ENCODE data around the gene EXOC6B.

DNA sequence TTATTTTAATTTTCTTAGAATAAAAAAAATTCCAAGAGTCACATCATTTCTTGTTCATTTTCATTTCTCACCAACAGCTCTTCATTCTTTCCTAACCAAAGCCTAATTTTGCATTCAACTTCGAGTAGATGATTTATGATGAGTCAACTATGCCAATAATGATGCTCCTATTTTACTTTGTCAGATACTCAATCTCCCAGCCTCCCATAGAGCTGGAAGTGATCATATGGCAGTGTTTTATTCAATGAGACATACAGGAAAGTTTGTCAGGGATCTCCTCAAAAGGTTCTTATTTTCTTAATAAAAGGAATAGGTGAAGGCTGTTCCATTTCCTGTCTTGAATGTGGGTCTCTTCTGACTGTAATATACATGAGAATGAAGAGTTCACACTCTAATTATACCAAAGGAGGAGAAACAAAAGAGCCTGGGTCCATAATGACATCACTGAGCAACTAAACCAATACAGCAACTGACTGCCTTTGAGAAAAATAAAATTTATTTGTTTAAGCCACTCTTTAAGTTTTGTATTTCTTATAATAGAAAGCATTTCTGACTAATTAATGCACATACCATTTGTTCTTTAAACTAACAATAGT, 447.0 kb downstream of the EXOC6B start:
- TF ChIP-seq, protein P1, sequence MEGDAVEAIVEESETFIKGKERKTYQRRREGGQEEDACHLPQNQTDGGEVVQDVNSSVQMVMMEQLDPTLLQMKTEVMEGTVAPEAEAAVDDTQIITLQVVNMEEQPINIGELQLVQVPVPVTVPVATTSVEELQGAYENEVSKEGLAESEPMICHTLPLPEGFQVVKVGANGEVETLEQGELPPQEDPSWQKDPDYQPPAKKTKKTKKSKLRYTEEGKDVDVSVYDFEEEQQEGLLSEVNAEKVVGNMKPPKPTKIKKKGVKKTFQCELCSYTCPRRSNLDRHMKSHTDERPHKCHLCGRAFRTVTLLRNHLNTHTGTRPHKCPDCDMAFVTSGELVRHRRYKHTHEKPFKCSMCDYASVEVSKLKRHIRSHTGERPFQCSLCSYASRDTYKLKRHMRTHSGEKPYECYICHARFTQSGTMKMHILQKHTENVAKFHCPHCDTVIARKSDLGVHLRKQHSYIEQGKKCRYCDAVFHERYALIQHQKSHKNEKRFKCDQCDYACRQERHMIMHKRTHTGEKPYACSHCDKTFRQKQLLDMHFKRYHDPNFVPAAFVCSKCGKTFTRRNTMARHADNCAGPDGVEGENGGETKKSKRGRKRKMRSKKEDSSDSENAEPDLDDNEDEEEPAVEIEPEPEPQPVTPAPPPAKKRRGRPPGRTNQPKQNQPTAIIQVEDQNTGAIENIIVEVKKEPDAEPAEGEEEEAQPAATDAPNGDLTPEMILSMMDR (IDR thresholded peaks at IDR 0.05): no peak
- no peak for TF ChIP-seq POLR2A (IDR thresholded peaks at IDR 0.05)
